SK-N-MC (cell line): ENCODE measurements around the gene NHSL2.

Experiments used
- EZH2 ChIP-seq: fragments of 200-600 bp; sonication (generic); IDR thresholded peaks from one replicate; pipeline ENCODE4 v1.6.1; 2017; ENCODE audit warnings: antibody characterized with exemption
- FOXP2 ChIP-seq: optimal IDR thresholded peaks from 2 replicates; pipeline ENCODE3; 2011; ENCODE audit warnings: mild to moderate bottlenecking, moderate library complexity; ENCODE audit not compliant: insufficient read depth; ENCODE audit errors: extremely low read length, control extremely low read depth
- POLR2AphosphoS5 ChIP-seq: IDR thresholded peaks from 2 replicates; pipeline ENCODE4 v1.6.1; 2012; ENCODE audit warnings: mild to moderate bottlenecking, low read depth, low read length, borderline replicate concordance

GRCh38 chrX:72060196-72060920 lies 149.7 kb downstream of the NHSL2 start:
- TF ChIP-seq POLR2AphosphoS5 (no peak), FOXP2 (no peak), EZH2 (no peak)
